Nephron progenitor cell (in vitro differentiated cells): Measurements from ENCODE around the gene PIK3CA.
A peak's percentile ranks its signal among the peaks of the same experiment; 100 is the strongest.

ENCODE experiments used
- DNase-seq: peaks from one replicate; pipeline ENCODE4 v3.0.0; 2021
- H3K27ac Mint-ChIP-seq: 2 replicates; pipeline ENCODE4 v1.8.0; 2021; ENCODE audit warnings: mild to moderate bottlenecking, moderate library complexity, mixed read lengths
- H3K27me3 Mint-ChIP-seq: 2 replicates; pipeline ENCODE4 v1.8.0; 2021; ENCODE audit warnings: mild to moderate bottlenecking, low read depth, mixed read lengths; ENCODE audit not compliant: poor library complexity
- H3K36me3 Mint-ChIP-seq: 2 replicates; pipeline ENCODE4 v1.8.0; 2021; ENCODE audit warnings: low read depth, mixed read lengths
- H3K4me1 Mint-ChIP-seq: 2 replicates; pipeline ENCODE4 v1.8.0; 2021; ENCODE audit warnings: mixed read lengths
- H3K4me3 Mint-ChIP-seq: 2 replicates; pipeline ENCODE4 v1.8.0; 2021; ENCODE audit warnings: mild to moderate bottlenecking, moderate library complexity, mixed read lengths
- H3K9me3 Mint-ChIP-seq: 2 replicates; pipeline ENCODE4 v1.8.0; 2021; ENCODE audit warnings: mild to moderate bottlenecking, moderate library complexity, mixed read lengths
- TF ChIP-seq, protein P1 (sequence below): fragments of 200-600 bp; sonication (generic); IDR thresholded peaks from 2 replicates; pipeline ENCODE4 v1.5.0; 2021; ENCODE audit warnings: antibody characterized with exemption

PIK3CA gene

DNA sequence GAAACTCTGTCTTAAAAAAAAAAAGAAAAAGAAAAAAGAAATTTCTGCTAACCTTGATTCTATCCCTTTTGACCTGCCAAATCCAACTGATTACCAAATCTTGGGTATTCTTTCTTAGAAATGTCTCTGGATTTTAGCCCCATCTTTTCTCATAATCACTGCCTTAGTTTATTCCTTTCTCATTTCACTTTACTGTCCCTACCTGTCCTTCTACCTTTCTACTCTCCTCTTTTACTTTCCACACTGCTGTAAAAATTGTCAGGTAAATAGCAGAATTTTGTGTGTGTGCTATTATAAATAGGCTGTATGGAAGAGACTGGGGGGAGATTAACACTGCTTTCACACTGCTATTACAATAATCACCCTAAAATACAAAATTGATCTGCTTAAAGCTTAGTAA is 16.7 kb downstream of the PIK3CA start:
- Mint-ChIP-seq H3K36me3 (peaks cover 28% of the 10 kb centered on the region), H3K4me3 (no peak overlapping the region), H3K4me1 (peaks cover 16% of the 10 kb centered on the region), H3K27ac (peak overlapping the region; percentile 18), H3K27me3 (no peaks in the 10 kb centered on the region), H3K9me3 (peaks cover 18% of the 10 kb centered on the region)
- DNase-seq = no peak
- TF ChIP-seq, protein P1, sequence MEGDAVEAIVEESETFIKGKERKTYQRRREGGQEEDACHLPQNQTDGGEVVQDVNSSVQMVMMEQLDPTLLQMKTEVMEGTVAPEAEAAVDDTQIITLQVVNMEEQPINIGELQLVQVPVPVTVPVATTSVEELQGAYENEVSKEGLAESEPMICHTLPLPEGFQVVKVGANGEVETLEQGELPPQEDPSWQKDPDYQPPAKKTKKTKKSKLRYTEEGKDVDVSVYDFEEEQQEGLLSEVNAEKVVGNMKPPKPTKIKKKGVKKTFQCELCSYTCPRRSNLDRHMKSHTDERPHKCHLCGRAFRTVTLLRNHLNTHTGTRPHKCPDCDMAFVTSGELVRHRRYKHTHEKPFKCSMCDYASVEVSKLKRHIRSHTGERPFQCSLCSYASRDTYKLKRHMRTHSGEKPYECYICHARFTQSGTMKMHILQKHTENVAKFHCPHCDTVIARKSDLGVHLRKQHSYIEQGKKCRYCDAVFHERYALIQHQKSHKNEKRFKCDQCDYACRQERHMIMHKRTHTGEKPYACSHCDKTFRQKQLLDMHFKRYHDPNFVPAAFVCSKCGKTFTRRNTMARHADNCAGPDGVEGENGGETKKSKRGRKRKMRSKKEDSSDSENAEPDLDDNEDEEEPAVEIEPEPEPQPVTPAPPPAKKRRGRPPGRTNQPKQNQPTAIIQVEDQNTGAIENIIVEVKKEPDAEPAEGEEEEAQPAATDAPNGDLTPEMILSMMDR = no peak

DNA sequence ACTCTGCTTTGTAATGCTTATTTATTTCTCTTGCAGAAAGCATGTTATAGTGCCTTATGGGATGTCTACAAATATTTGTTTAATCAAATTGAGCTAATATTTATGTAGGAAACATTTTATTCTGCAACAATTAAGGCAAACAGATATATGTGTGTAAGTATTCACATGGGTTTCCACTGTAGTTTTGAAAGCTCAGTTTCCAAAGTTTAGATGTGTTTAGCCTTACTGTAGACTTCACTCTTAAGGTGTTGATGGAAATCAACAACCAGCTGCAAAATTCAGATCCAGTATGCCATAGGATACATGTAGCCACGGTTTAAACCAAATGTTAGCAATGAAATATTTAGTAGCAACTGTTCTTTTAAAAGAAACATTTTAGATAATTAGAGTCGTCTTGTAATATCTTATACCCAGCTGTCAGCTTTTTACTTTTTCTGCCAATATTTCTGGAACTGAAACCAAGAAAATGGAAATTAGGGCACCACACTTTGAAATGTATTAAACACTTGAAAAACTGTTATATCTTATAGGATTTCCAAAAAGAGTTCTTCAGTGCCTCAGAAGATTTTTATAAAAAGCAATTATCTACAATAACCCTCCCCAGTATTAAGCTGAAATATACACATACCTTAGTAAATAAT is 18.5 kb downstream of the PIK3CA start:
- H3K4me3 Mint-ChIP-seq = no peak overlapping the region
- no peaks in the 10 kb centered on the region for H3K27me3 Mint-ChIP-seq
- H3K27ac Mint-ChIP-seq = no peak overlapping the region
- peaks cover 16% of the 10 kb centered on the region for H3K4me1 Mint-ChIP-seq
- peaks cover 34% of the 10 kb centered on the region for H3K9me3 Mint-ChIP-seq
- peaks cover 32% of the 10 kb centered on the region for H3K36me3 Mint-ChIP-seq
- TF ChIP-seq, protein P1 = no peak
- no peak for DNase-seq

DNA sequence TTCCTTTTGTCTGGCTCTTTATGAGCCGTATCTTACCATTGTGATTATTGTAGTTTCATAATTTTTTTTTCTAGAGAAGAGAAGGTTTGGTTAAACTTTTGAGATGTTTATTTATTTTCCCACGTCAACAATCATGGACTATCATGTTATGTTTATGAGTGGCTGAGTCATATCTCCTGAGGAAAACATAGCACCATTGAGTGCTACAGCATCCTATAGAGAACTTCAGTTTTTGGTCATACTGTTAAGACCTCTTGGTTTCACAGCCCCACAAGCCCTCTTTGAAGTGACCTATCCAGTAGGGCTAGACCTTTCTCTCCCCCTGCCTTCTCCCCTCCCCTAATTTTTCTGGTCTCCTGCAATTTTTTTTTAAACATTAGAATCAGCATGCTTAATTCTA is 20.8 kb downstream of the PIK3CA start:
- DNase-seq = no peak
- Mint-ChIP-seq H3K4me3 (no peak overlapping the region), H3K9me3 (peaks cover 43% of the 10 kb centered on the region), H3K36me3 (peaks cover 41% of the 10 kb centered on the region), H3K4me1 (peaks cover 11% of the 10 kb centered on the region), H3K27ac (no peak overlapping the region), H3K27me3 (no peaks in the 10 kb centered on the region)
- TF ChIP-seq, protein P1 = no peak

DNA sequence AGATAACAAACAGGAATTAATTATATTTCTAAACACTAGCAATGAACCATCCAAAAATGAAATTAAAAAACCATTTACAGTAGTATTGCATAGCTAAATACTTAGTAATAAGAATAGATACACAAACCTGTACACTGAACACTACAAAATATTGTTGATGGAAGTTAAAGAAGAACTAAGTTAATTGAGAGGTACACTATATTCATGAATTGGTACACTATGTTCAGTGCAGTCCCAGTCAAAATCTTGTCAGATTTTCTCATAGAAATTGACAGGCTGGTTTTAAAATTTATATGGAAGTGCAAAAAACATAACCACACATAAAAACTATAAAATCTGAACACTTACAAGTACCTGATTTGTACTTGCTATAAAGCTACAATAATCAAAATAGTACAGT is 24.4 kb downstream of the PIK3CA start:
- Mint-ChIP-seq H3K4me1 (peaks cover 7% of the 10 kb centered on the region), H3K4me3 (no peak overlapping the region), H3K9me3 (peaks cover 43% of the 10 kb centered on the region), H3K27me3 (no peaks in the 10 kb centered on the region), H3K36me3 (peaks cover 51% of the 10 kb centered on the region), H3K27ac (no peak overlapping the region)
- DNase-seq = no peak
- TF ChIP-seq, protein P1 = no peak

DNA sequence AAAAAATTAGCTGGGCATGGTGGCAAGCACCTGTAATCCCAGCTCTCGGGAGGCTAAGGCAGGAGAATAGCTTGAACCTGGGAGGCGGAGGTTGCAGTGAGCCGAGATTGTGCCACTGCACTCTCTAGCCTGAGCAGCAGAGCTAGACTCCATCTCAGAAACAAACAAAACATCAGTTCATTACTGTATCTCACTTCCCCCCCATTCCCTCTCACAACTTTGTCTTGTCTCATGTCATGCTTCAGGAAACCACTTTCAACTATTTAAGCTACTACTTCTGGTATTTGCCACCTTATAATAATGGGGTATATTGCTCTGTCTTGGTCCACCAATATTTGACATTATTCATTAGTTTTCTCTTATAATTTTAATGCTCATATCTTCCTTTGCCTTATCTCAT is 26.2 kb downstream of the PIK3CA start:
- Mint-ChIP-seq H3K36me3 (peaks cover 35% of the 10 kb centered on the region), H3K4me1 (peaks cover 11% of the 10 kb centered on the region), H3K9me3 (peaks cover 30% of the 10 kb centered on the region), H3K27me3 (no peaks in the 10 kb centered on the region), H3K4me3 (no peak overlapping the region), H3K27ac (no peak overlapping the region)
- TF ChIP-seq, protein P1 = no peak
- DNase-seq = no peak

DNA sequence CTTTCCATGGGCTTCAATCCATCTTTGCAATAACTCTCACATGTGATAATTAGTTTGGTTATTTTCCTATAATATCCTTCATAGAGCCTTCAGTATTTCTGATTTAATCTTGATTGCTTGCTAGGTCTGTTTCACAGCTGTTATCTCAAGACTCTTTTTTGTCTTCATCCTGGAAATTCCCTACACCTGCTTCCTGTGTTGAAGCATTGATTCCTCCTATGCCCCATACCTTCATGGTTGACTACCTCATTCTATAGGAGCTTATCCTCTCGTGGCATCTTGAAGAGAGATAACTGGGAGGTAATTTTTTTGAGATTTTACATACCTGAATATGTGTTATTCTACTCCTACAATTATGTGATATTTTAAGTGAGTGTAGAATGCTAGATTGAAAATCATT is 26.7 kb downstream of the PIK3CA start:
- Mint-ChIP-seq H3K27ac (no peak overlapping the region), H3K4me1 (peaks cover 11% of the 10 kb centered on the region), H3K9me3 (peaks cover 24% of the 10 kb centered on the region), H3K27me3 (no peaks in the 10 kb centered on the region), H3K4me3 (no peak overlapping the region), H3K36me3 (peaks cover 29% of the 10 kb centered on the region)
- TF ChIP-seq, protein P1 = no peak
- DNase-seq = no peak
